K562 (cell line): Measurements from ENCODE around the gene GP1BB. TPM values are rescaled to one million over a fixed set of nuclear protein-coding genes. Genes with fewer than 3 reads are reported as not detected.

Experiments
- ATF7 ChIP-seq: fragments of 450-650 bp; IDR thresholded peaks from 2 replicates; pipeline ENCODE4 v1.7.1; 2014; ENCODE audit warnings: mild to moderate bottlenecking, moderate library complexity
- CEBPB ChIP-seq: fragments of 450-650 bp; IDR thresholded peaks from 2 replicates; pipeline ENCODE4 v1.6.1; 2016; ENCODE audit warnings: missing genetic modification characterization, missing compliant biosample characterization
- CREB3 ChIP-seq: fragments of 450-650 bp; conservative IDR thresholded peaks from 2 replicates; pipeline ENCODE4 v1.6.1; 2016; ENCODE audit warnings: missing genetic modification characterization, low read depth, mild to moderate bottlenecking, missing compliant biosample characterization, moderate library complexity
- CREBBP ChIP-seq: IDR thresholded peaks from one replicate; pipeline ENCODE4 v1.6.1; 2012; ENCODE audit warnings: low read depth, mild to moderate bottlenecking, control low read depth, inconsistent platforms, low read length
- E2F1 ChIP-seq: sonication (generic); formaldehyde crosslinking; IDR thresholded peaks from 2 replicates; pipeline ENCODE4 v1.8.1; 2023; ENCODE audit warnings: mild to moderate bottlenecking, missing genetic modification reagents, moderate library complexity
- FOXA1 ChIP-seq: fragments of 450-650 bp; IDR thresholded peaks from 2 replicates; pipeline ENCODE4 v1.6.1; 2016; ENCODE audit warnings: mild to moderate bottlenecking, borderline replicate concordance
- HDAC6 ChIP-seq: IDR thresholded peaks from 2 replicates; pipeline ENCODE4 v1.6.1; 2012; ENCODE audit warnings: low read depth, mild to moderate bottlenecking, control low read depth, inconsistent platforms, low read length, moderate library complexity
- HDGF ChIP-seq: fragments of 450-650 bp; IDR thresholded peaks from 2 replicates; pipeline ENCODE4 v1.6.1; 2016
- HNRNPLL ChIP-seq: fragments of 200-400 bp; formaldehyde crosslinking; IDR thresholded peaks from 2 replicates; pipeline ENCODE4 v1.6.1; 2017; ENCODE audit warnings: low read length, low read depth, mild to moderate bottlenecking; ENCODE audit not compliant: poor library complexity, severe bottlenecking
- HOXB6 ChIP-seq: fragments of 250-450 bp; sonication (Bioruptor Pico); IDR thresholded peaks from 2 replicates; pipeline ENCODE4 v1.5.1; 2022; ENCODE audit warnings: mild to moderate bottlenecking, borderline replicate concordance
- MBD2 ChIP-seq: sonication (generic); IDR thresholded peaks from 2 replicates; pipeline ENCODE4 v1.6.1; 2016; ENCODE audit warnings: low read depth, borderline replicate concordance
- MTA3 ChIP-seq: fragments of 450-650 bp; formaldehyde crosslinking; IDR thresholded peaks from 2 replicates; pipeline ENCODE4 v1.6.1; 2017; ENCODE audit warnings: mild to moderate bottlenecking, borderline replicate concordance
- POLR2B ChIP-seq: fragments of 450-650 bp; IDR thresholded peaks from 2 replicates; pipeline ENCODE4 v1.6.1; 2018; ENCODE audit warnings: low read depth; ENCODE audit not compliant: partially characterized antibody
- SAP30 ChIP-seq: fragments of 200-600 bp; sonication (generic); IDR thresholded peaks from 2 replicates; pipeline ENCODE4 v1.6.1; 2012; ENCODE audit warnings: borderline replicate concordance, low read depth, mild to moderate bottlenecking, moderate library complexity, low read length, control low read depth, inconsistent platforms; ENCODE audit not compliant: insufficient read depth, poor library complexity, severe bottlenecking
- SREBF1 ChIP-seq: fragments of 150-350 bp; IDR thresholded peaks from 2 replicates; pipeline ENCODE4 v1.6.1; 2014; ENCODE audit warnings: antibody characterized with exemption, low read depth, low read length, borderline replicate concordance
- TEAD4 ChIP-seq, 2 experiments: sonication (generic) in 1 of 2; formaldehyde crosslinking in 1 of 2; IDR thresholded peaks; 2 replicates each; pipeline versions ENCODE4 v1.6.1 to v1.8.0; 2012 to 2022; ENCODE audit warnings: borderline replicate concordance in 1 of 2, inconsistent platforms in 1 of 2, low read length in 1 of 2, mild to moderate bottlenecking in 1 of 2, missing genetic modification reagents in 1 of 2
- YBX1 ChIP-seq: fragments of 450-650 bp; IDR thresholded peaks from 2 replicates; pipeline ENCODE4 v1.7.1; 2016; ENCODE audit warnings: mild to moderate bottlenecking
- ZFPM2 ChIP-seq: fragments of 250-450 bp; sonication (Bioruptor Pico); IDR thresholded peaks from 2 replicates; pipeline ENCODE4 v1.5.1; 2022; ENCODE audit warnings: mild to moderate bottlenecking
- ZKSCAN8 ChIP-seq: fragments of 200-800 bp; sonication (Bioruptor generic); IDR thresholded peaks from 2 replicates; pipeline ENCODE4 v1.6.1; 2016; ENCODE audit warnings: missing genetic modification characterization, missing compliant biosample characterization
- polyA plus RNA-seq, 8 experiments: library from polyadenylated mRNA; depleted of rRNA in 4 of 8; stranded (reverse) in 5 of 8; unstranded in 3 of 8; fragments of >200 nt; fragmentation: Nextera tagmentation in 2 of 8; fragmentation: Illumina TruSeq in 1 of 8; extraction: Ambion mirVana in 2 of 8; extraction: Trizol in 1 of 8; gene quantifications; 2 replicates each; pipeline versions ENCODE4 v1.2.1 to v1.2.3, GENCODE V29; 2011 to 2014; ENCODE audit warnings: inconsistent platforms in 1 of 8, missing spikeins in 1 of 8
- total RNA-seq, 7 experiments: library from RNA; depleted of rRNA in 6 of 7; stranded (reverse); fragments of >200 nt in 6 of 7; fragmentation: Illumina TruSeq in 2 of 7; extraction: Trizol in 2 of 7; gene quantifications; 2 replicates each; pipeline versions ENCODE4 v1.2.1 to v1.2.3, GENCODE V29; 2011 to 2021; ENCODE audit warnings: low replicate concordance in 1 of 7
- TF ChIP-seq, protein P1 (sequence below): fragments of 450-650 bp; IDR thresholded peaks from 2 replicates; pipeline ENCODE4 v1.6.1; 2017; ENCODE audit warnings: antibody characterized with exemption

Gene GP1BB
- total and polyA plus RNA-seq, 9 of the 15 experiments (the other 6 are each of a cell fraction or from before 2014, with no cell fraction given) = 0.69 to 162 (median 2.8) TPM

DNA sequence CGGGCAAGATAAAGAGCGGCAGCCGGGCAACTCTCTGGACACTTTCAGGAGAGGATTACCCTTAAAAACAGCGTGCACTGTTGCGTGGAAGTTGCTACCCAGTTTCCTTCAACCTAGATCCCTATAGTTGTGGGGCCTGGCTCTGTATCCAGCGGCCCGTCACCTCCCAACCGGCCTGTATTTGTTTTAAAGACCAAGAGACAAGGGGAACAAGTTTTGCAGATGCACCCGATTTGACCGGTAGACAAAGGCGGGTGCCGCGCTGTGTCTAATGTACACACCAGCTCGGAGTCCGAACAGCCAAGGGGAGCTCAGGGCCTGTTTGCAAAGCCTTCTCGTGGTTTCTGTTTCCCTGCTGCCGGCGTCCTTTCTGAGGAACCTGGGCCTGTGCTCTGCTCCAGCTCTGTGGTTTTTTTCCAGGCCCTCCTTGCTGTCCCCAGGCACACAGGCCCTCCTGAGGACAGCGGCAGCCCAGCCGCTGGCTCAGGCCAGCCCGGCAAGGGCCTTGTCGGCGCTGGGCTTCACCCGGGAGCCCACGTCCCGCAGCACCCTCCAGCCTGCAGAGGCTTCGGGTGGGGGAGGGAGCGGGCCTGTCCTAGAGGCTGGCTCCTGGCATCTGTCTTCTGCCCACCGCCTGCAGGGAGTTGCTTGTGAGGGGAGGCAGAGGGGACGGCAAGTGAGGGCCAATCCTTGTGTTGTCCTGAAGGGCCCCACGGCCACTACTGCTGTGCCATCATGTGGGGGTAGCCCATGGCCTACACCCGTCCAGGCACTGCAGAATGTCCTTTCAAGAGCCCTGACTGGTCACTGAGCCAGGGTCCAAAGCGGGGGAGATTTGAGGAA lies 38.6 kb downstream of the GP1BB start (continued):
- TF ChIP-seq, protein P1, sequence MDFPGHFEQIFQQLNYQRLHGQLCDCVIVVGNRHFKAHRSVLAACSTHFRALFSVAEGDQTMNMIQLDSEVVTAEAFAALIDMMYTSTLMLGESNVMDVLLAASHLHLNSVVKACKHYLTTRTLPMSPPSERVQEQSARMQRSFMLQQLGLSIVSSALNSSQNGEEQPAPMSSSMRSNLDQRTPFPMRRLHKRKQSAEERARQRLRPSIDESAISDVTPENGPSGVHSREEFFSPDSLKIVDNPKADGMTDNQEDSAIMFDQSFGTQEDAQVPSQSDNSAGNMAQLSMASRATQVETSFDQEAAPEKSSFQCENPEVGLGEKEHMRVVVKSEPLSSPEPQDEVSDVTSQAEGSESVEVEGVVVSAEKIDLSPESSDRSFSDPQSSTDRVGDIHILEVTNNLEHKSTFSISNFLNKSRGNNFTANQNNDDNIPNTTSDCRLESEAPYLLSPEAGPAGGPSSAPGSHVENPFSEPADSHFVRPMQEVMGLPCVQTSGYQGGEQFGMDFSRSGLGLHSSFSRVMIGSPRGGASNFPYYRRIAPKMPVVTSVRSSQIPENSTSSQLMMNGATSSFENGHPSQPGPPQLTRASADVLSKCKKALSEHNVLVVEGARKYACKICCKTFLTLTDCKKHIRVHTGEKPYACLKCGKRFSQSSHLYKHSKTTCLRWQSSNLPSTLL = no peak
- TF ChIP-seq HOXB6 (no peak), MBD2 (no peak), HNRNPLL (peak; percentile 10), MTA3 (no peak), HDAC6 (peak; percentile 16; the same call in 1 of the 2 replicates), HDGF (0 out of 2 replicates have a peak, but pooled peaks have one; percentile 58), TEAD4 (IDR thresholded peaks at IDR 0.05; ENCODE audit: low read length) (no peak), TEAD4 (CRISPR knock-in tag; IDR thresholded peaks at IDR 0.05; ENCODE audit: borderline replicate concordance) (no peak), ZFPM2 (CRISPR knock-in tag) (0 out of 2 replicates have a peak, but pooled peaks have one; percentile 23), CREB3 (tag) (no peak), SREBF1 (no peak), POLR2B (no peak), ATF7 (no peak), CEBPB (tag) (no peak), E2F1 (CRISPR knock-in tag) (no peak; the same call in 1 of the 2 replicates), SAP30 (peak; percentile 35), FOXA1 (no peak), YBX1 (no peak), ZKSCAN8 (CRISPR knock-in tag) (no peak), CREBBP (no peak)
